ENCODE results near the gene COA3. TPM values are rescaled to one million over a fixed set of nuclear protein-coding genes. Genes with fewer than 3 reads are reported as not detected.

Gene COA3
- polyA plus RNA-seq, 2 of the 4 experiments (the other 2 are of a cell fraction) = 126 to 131 TPM

- WGBS (ENCODE audit: missing lambda C conversion rate) = 71% methylated on average over 1 of the region's 1 CpG
- ChIA-PET CTCF (interaction anchor here (0.6 to 14.9 kb wide), 4 partner anchors 17 to 101 kb away, joined by 3 to 336 read pairs (median 39); partner anchors contain the start of genes AOC2, CNTD1 and COA3), POLR2A (no interaction called here)
- Histone ChIP-seq H3K9me3 (no peaks in the 10 kb centered on the region), H3K4me3 (no peak overlapping the region), H3K4me1 (peaks cover 19% of the 10 kb centered on the region), H3K4me2 (no peak overlapping the region), H3K27ac (no peak overlapping the region)
- ATAC-seq (no peak), DNase-seq (ENCODE audit: low read depth in 1 of 2, low spot score in 1 of 2) (no peak), FAIRE-seq (peak; percentile 85)
- no peak for TF ChIP-seq FOXS1 (CRISPR knock-in tag; IDR thresholded peaks at IDR 0.05)
- TF ChIP-seq FOSL2 (IDR thresholded peaks at IDR 0.05) = no peak
- no peak for TF ChIP-seq FOSL2 (CRISPR knock-in tag; IDR thresholded peaks at IDR 0.05)
- TF ChIP-seq PBX3 (IDR thresholded peaks at IDR 0.05) = no peak
- no peak for TF ChIP-seq JUN (IDR thresholded peaks at IDR 0.05)
Measured at GRCh38 chr17:42827472-42827871, 29.0 kb upstream of the COA3 start.

GRCh38 chr17:42821176-42821575, 22.7 kb upstream of the COA3 start:
- ChIA-PET CTCF (interaction anchor here (0.6 to 14.9 kb wide), 11 partner anchors 13 to 242 kb away, joined by 3 to 336 read pairs (median 19); partner anchors contain the start of genes AOC2, CNTD1, COA3 and PSMC3IP), POLR2A (interaction anchor here (1.5 to 2.0 kb wide), 2 partner anchors 177 to 243 kb away, joined by 5 read pairs; partner anchors contain the start of genes PSMC3IP and RPL27)
- 86% methylated on average over 7 of the region's 7 CpGs for WGBS (ENCODE audit: missing lambda C conversion rate)
- ATAC-seq (no peak), DNase-seq (ENCODE audit: low read depth in 1 of 2, low spot score in 1 of 2) (no peak), FAIRE-seq (no peak)
- no peak overlapping the region for H3K4me3 ChIP-seq
- H3K4me1 ChIP-seq = peaks cover 21% of the 10 kb centered on the region
- no peaks in the 10 kb centered on the region for H3K9me3 ChIP-seq
- TF ChIP-seq PHF8 (IDR thresholded peaks at IDR 0.05; ENCODE audit: borderline replicate concordance, low read depth) (no peak), FOSB (CRISPR knock-in tag; IDR thresholded peaks at IDR 0.05) (no peak), CHD2 (IDR thresholded peaks at IDR 0.05; ENCODE audit: low read length, partially characterized antibody) (no peak), CEBPB (IDR thresholded peaks at IDR 0.05) (no peak), TFCP2L1 (CRISPR knock-in tag; IDR thresholded peaks at IDR 0.05) (no peak), NPAS2 (CRISPR knock-in tag; IDR thresholded peaks at IDR 0.05; ENCODE audit: borderline replicate concordance) (no peak), ELK1 (IDR thresholded peaks at IDR 0.05; ENCODE audit: low read depth, low read length) (no peak), POLR2A (IDR thresholded peaks at IDR 0.05; ENCODE audit: low read length) (no peak), EP300 (IDR thresholded peaks at IDR 0.05) (no peak), MYC (IDR thresholded peaks at IDR 0.05; ENCODE audit: borderline replicate concordance, low read length) (no peak), RAD21 (conservative IDR thresholded peaks at IDR 0.05 in 1 of 2, IDR thresholded peaks at IDR 0.05 in 1 of 2) (no peak)
- H3K4me2 ChIP-seq = no peak overlapping the region
- H3K27ac ChIP-seq = no peak overlapping the region

DNA sequence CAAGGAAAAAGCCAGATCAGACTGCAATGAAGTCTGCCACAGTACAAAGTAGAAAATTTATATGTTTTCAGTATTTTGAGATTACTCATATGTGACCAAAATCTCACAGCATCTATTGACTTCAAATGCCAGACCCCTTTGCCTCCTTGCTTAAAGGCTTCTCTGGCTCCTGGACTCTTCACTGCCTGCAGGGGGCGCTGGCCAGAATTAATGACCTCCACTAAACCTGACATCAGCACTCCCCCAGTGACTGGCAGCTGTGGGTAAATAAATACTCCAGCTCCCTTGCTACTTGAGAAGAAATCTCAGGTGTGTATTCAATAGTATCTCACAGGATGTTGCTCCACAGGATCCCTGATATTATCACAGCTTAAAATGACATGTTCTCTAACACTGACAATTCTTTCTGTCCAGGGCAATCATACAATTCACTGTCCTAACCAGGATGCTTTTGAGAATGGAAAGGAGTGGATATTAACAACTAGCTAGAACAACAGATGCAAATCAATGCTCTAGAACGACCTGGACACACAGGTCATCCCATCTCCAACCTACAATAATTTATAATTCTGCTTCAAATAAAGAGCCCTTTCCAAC, 21.5 kb upstream of the COA3 start:
- Histone ChIP-seq H3K9me3 (no peaks in the 10 kb centered on the region), H3K4me3 (no peak overlapping the region), H3K4me1 (peaks cover 21% of the 10 kb centered on the region), H3K4me2 (no peak overlapping the region), H3K27ac (no peak overlapping the region)
- CTCF ChIA-PET = interaction anchor here (0.5 to 14.9 kb wide), 26 partner anchors 9 to 418 kb away, joined by 3 to 336 read pairs (median 4); partner anchors contain the start of genes AOC2, CNTD1, COA3 and PSME3
- POLR2A ChIA-PET = interaction anchor here (1.1 to 1.2 kb wide), 2 partner anchors 46 to 109 kb away, joined by 3 to 4 read pairs; no protein-coding TSS in a partner anchor
- TF ChIP-seq SMC3 (IDR thresholded peaks at IDR 0.05) (peak; percentile 50), MAFK (IDR thresholded peaks at IDR 0.05; ENCODE audit: partially characterized antibody) (peak; percentile 31), RAD21 (conservative IDR thresholded peaks at IDR 0.05 in 1 of 2, IDR thresholded peaks at IDR 0.05 in 1 of 2) (peak; percentile 26 to 40; a peak in 2 of 5 replicates)
- TF ChIP-seq, protein P1, sequence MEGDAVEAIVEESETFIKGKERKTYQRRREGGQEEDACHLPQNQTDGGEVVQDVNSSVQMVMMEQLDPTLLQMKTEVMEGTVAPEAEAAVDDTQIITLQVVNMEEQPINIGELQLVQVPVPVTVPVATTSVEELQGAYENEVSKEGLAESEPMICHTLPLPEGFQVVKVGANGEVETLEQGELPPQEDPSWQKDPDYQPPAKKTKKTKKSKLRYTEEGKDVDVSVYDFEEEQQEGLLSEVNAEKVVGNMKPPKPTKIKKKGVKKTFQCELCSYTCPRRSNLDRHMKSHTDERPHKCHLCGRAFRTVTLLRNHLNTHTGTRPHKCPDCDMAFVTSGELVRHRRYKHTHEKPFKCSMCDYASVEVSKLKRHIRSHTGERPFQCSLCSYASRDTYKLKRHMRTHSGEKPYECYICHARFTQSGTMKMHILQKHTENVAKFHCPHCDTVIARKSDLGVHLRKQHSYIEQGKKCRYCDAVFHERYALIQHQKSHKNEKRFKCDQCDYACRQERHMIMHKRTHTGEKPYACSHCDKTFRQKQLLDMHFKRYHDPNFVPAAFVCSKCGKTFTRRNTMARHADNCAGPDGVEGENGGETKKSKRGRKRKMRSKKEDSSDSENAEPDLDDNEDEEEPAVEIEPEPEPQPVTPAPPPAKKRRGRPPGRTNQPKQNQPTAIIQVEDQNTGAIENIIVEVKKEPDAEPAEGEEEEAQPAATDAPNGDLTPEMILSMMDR (IDR thresholded peaks at IDR 0.05) = peak; percentile 82
- TF ChIP-seq, protein P2, sequence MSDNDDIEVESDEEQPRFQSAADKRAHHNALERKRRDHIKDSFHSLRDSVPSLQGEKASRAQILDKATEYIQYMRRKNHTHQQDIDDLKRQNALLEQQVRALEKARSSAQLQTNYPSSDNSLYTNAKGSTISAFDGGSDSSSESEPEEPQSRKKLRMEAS (IDR thresholded peaks at IDR 0.05) = no peak
- DNase-seq (ENCODE audit: low read depth in 1 of 2, low spot score in 1 of 2) (peak; percentile 84 to 85), FAIRE-seq (no peak), ATAC-seq (peak; percentile 44 to 66; a peak in 3 of 6 replicates)
- 8% methylated on average over 2 of the region's 2 CpGs for WGBS (ENCODE audit: missing lambda C conversion rate)
